Ishikawa (cell line): ENCODE data around the gene CADPS.

ENCODE experiments used
- CEBPB ChIP-seq: IDR thresholded peaks from 2 replicates; pipeline ENCODE4 v1.6.1; 2012
- CREB1 ChIP-seq: IDR thresholded peaks from 2 replicates; pipeline ENCODE4 v1.6.1; 2012; ENCODE audit warnings: low read depth
- EGR1 ChIP-seq: IDR thresholded peaks from 2 replicates; pipeline ENCODE4 v1.6.1; 2012
- EP300 ChIP-seq: IDR thresholded peaks from 2 replicates; pipeline ENCODE4 v1.6.1; 2012; ENCODE audit warnings: borderline replicate concordance
- FOXM1 ChIP-seq: IDR thresholded peaks from 2 replicates; pipeline ENCODE4 v1.6.1; 2012; ENCODE audit warnings: low read depth, borderline replicate concordance
- NFIC ChIP-seq: IDR thresholded peaks from 2 replicates; pipeline ENCODE4 v1.6.1; 2012
- RAD21 ChIP-seq: IDR thresholded peaks from 2 replicates; pipeline ENCODE4 v1.6.1; 2012; ENCODE audit warnings: low read depth
- TAF1 ChIP-seq: IDR thresholded peaks from 2 replicates; pipeline ENCODE4 v1.6.1; 2012; ENCODE audit warnings: low read depth, mild to moderate bottlenecking
- TCF12 ChIP-seq: IDR thresholded peaks from 2 replicates; pipeline ENCODE4 v1.6.1; 2012; ENCODE audit warnings: low read depth
- TEAD4 ChIP-seq: IDR thresholded peaks from 2 replicates; pipeline ENCODE4 v1.6.1; 2012
- YY1 ChIP-seq: IDR thresholded peaks from 2 replicates; pipeline ENCODE4 v1.6.1; 2012; ENCODE audit warnings: low read depth
- ZBTB7A ChIP-seq: IDR thresholded peaks from 2 replicates; pipeline ENCODE4 v1.6.1; 2012; ENCODE audit warnings: low read depth
- TF ChIP-seq, protein P1 (sequence below): IDR thresholded peaks from 2 replicates; pipeline ENCODE4 v1.6.1; 2012
- TF ChIP-seq, protein P2 (sequence below): IDR thresholded peaks from 2 replicates; pipeline ENCODE4 v1.6.1; 2012
- TF ChIP-seq, protein P3 (sequence below): IDR thresholded peaks from 2 replicates; pipeline ENCODE4 v1.6.1; 2012; ENCODE audit warnings: low read depth, mild to moderate bottlenecking

Gene CADPS

DNA sequence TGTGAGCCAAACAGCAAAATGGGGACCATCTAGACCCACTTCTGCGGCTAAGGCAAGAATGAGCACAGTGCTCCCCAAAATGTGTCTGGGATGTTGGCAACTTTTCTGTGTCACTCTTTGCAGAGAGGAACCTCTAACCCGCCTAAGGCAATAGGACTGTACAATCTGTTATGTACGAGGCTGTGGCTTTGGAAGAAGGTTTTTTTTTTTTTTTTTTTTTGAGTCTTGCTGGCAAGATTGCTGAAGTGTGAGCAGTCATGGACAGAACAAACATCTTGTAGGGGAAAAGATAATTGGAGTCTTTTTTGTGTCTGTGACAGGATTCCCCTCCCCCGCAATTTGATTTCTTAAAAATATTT, 509.1 kb downstream of the CADPS start:
- TF ChIP-seq NFIC = no peak
- no peak for TF ChIP-seq TEAD4
- no peak for TF ChIP-seq FOXM1
- TF ChIP-seq, protein P1, sequence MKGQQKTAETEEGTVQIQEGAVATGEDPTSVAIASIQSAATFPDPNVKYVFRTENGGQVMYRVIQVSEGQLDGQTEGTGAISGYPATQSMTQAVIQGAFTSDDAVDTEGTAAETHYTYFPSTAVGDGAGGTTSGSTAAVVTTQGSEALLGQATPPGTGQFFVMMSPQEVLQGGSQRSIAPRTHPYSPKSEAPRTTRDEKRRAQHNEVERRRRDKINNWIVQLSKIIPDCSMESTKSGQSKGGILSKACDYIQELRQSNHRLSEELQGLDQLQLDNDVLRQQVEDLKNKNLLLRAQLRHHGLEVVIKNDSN = no peak
- TF ChIP-seq CEBPB = no peak
- TF ChIP-seq CREB1 = no peak
- TF ChIP-seq TAF1 = no peak
- no peak for TF ChIP-seq TCF12
- TF ChIP-seq, protein P2, sequence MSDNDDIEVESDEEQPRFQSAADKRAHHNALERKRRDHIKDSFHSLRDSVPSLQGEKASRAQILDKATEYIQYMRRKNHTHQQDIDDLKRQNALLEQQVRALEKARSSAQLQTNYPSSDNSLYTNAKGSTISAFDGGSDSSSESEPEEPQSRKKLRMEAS = no peak
- TF ChIP-seq RAD21 = no peak
- TF ChIP-seq EP300 = no peak
- no peak for TF ChIP-seq ZBTB7A

DNA sequence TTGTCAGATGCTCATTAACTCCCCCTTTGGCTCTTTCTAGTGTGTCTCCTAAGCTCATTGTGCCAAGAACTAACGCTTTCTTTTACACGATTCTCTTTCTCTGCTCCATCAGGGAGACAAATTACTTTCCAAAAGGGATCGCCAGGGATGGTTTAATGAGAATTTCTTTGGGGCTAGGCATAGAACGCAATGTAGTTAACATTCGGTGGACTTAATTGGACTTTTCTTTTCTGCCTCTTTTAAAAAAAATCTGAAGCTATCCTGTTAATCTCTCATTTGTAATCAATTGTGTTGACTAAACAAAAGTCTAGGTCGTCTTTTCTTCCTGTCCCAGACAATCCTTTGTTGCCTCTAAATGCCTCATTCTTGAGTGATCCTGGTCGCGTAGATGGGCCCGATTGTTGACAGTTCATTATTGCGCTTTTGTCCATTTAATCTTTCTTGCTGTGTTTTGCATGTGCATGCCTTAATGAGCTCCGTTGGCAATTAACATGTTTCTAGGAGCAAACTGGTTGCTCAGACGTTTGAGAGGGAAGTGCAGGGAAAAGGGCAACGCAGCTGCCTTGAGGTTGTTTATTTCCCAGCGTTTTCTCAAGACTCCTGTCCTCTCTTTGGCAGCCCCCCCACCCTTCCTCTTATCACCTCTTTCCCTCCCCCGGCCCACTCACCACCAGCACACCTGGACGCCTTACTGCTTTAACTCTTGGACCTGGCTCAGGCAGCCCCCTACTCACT, 509.7 kb downstream of the CADPS start:
- TF ChIP-seq NFIC = no peak
- TF ChIP-seq CEBPB = no peak
- TF ChIP-seq RAD21 = no peak
- no peak for TF ChIP-seq ZBTB7A

DNA sequence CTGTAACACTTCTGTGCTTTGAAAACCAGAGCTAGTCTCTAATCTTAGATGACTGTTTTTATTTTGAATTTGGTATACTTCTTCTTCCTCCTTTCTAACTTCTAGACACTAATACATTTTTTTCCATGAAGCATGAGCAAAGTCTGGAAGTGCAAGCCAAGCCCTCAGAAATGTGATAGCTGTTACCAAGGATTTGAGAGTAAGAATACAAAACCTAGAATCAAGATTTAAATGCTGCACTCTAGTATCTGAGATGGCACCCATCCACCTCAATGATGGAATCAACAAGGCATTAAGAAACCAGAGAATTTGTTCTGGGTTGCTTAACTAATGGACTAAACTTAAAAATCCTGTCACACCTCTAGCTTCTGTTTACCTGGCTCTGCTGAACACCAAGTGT, 511.0 kb downstream of the CADPS start:
- TF ChIP-seq EP300 (no peak), RAD21 (no peak), ZBTB7A (no peak), YY1 (no peak), CREB1 (no peak), FOXM1 (no peak), TCF12 (no peak), TEAD4 (no peak)

DNA sequence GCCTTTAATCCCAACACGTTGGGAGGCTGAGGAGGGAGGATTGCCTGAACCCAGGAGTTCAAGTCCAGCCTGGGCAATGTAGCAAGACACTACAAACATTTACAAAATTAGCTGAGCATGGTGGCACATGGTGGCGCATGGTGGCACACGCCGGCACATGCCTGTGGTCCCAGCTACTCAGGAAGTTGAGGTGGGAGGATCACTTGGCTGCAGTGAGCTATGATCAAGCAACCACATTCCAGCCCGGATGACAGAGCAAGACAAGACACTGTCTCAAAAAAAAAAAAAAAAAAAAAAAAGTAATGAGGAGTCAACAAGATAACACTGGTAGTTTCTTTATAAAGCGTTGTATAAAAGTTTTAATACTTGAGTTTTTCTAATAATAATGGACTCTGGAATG, 511.9 kb downstream of the CADPS start:
- TF ChIP-seq, protein P2 = no peak
- TF ChIP-seq FOXM1 (no peak), TCF12 (no peak), EGR1 (no peak), CREB1 (no peak), CEBPB (no peak), EP300 (no peak)
- TF ChIP-seq, protein P1 = no peak

DNA sequence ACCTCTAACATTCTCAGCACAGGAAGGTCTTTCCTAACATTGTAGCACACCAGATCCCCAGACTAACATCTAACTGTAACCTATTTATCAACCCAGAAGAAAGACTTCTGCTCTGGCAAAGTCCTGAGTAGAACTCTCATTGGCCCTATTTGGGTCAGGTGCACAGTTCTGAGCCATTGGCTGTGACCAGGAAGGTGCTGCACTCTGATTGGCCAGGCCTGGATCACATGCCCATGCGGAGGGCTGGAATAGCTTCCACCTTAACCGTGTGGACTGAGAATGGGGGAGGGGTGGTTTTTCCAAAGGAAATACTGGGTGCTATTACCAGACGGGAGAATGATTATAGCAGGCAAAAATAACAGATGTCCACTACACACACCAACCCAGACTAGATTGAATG, 513.4 kb downstream of the CADPS start:
- no peak for TF ChIP-seq CEBPB
- TF ChIP-seq, protein P3, sequence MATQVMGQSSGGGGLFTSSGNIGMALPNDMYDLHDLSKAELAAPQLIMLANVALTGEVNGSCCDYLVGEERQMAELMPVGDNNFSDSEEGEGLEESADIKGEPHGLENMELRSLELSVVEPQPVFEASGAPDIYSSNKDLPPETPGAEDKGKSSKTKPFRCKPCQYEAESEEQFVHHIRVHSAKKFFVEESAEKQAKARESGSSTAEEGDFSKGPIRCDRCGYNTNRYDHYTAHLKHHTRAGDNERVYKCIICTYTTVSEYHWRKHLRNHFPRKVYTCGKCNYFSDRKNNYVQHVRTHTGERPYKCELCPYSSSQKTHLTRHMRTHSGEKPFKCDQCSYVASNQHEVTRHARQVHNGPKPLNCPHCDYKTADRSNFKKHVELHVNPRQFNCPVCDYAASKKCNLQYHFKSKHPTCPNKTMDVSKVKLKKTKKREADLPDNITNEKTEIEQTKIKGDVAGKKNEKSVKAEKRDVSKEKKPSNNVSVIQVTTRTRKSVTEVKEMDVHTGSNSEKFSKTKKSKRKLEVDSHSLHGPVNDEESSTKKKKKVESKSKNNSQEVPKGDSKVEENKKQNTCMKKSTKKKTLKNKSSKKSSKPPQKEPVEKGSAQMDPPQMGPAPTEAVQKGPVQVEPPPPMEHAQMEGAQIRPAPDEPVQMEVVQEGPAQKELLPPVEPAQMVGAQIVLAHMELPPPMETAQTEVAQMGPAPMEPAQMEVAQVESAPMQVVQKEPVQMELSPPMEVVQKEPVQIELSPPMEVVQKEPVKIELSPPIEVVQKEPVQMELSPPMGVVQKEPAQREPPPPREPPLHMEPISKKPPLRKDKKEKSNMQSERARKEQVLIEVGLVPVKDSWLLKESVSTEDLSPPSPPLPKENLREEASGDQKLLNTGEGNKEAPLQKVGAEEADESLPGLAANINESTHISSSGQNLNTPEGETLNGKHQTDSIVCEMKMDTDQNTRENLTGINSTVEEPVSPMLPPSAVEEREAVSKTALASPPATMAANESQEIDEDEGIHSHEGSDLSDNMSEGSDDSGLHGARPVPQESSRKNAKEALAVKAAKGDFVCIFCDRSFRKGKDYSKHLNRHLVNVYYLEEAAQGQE = no peak
- TF ChIP-seq CREB1 = no peak
- TF ChIP-seq, protein P1 = peak; percentile 76

DNA sequence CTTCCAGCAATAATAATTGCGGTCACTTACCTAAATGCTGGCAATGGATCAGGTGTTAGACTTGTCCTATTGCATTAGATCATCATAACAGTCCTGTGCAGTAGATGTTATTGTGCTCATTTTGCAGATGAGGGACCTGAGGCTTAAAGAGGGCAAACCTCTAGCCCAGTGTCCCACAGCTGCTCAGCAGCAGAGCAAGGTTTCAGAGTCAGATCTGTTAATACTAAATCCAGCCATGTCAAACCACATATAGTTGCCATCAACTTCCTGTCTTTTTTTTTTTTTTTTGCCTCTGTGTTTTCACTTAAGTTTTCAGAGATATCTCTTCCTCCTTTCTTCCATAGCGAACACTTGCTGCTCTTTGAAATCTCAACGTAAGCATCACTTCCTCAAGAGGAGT, 514.0 kb downstream of the CADPS start:
- TF ChIP-seq CREB1 = no peak
- TF ChIP-seq TAF1 = no peak
- TF ChIP-seq YY1 = no peak
- no peak for TF ChIP-seq TEAD4
- TF ChIP-seq NFIC = no peak
- TF ChIP-seq RAD21 = no peak
- TF ChIP-seq, protein P3 = no peak
- TF ChIP-seq ZBTB7A = no peak
- TF ChIP-seq CEBPB = no peak

DNA sequence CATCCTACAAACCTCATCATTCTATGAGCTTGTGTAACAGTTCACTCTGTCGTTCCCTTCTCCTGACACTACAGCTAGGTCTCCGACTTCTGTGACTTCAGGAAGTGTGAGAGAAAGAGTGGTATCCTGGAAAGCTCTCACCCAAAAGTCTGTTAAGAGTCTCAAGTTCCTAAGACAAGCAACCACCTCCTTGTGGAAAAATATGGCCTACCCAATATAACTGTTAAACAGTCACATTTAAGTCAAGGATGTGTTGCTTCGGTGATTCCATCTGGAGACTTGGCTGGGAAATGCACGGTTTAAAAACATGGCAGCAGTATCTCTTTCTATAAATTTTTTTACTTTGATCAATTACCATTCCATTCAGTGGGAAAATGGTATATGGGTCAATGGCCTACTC, 515.7 kb downstream of the CADPS start:
- TF ChIP-seq, protein P2 = no peak
- no peak for TF ChIP-seq TCF12
- no peak for TF ChIP-seq FOXM1
- no peak for TF ChIP-seq CREB1
- no peak for TF ChIP-seq TAF1
- TF ChIP-seq, protein P1 = no peak
- TF ChIP-seq TEAD4 = no peak
- TF ChIP-seq ZBTB7A = no peak
- TF ChIP-seq EGR1 = no peak
- TF ChIP-seq CEBPB = no peak
